ENCODE measurements around the gene ABCB6.

Gene ABCB6

DNA sequence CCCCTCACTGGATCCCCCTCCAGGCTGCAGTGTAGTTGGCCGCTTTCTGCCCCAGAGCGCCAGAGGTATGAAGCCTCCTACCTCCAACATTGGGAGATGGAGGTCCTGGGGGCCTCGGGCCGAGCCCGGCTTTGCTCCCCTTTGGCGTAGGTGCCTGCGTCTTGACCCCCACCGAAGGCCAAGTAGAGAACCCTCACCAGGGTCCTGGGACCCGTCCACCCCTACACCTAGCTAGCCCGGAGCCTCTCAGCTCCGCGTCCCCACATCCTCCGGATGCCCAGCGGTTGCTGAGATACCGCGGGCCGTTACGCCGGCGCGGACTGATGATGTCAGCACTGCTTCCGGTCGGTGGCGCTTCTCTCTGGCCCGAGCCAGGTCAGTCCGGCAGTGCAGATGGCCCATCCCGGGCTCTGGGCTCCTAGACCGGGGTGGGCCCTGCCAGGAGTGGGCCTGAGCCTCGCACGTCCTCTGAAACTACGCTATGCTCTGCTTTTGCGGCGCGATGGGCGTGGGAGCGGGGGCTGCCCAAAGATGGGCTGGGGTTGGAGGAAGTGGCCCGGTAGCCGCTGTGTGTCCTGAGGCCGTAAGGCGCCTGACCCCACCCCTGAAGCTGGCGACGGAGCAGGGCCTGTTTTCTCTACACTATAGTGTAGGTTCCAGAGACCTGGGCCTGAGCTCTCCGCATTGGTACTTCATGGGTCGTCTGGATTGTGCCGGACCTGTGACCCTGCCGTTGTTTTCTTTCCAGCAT, 26.6 kb upstream of the ABCB6 start, which contains the start of the genes GLB1L and STK16 (continued):
- TF ChIP-seq, protein P1, sequence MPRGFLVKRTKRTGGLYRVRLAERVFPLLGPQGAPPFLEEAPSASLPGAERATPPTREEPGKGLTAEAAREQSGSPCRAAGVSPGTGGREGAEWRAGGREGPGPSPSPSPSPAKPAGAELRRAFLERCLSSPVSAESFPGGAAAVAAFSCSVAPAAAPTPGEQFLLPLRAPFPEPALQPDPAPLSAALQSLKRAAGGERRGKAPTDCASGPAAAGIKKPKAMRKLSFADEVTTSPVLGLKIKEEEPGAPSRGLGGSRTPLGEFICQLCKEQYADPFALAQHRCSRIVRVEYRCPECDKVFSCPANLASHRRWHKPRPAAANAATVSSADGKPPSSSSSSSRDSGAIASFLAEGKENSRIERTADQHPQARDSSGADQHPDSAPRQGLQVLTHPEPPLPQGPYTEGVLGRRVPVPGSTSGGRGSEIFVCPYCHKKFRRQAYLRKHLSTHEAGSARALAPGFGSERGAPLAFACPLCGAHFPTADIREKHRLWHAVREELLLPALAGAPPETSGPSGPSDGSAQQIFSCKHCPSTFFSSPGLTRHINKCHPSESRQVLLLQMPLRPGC (tag by site-specific recombination; IDR thresholded peaks at IDR 0.05): peak; percentile 33; the same call in 1 of the 2 replicates
- TF ChIP-seq, protein P2, sequence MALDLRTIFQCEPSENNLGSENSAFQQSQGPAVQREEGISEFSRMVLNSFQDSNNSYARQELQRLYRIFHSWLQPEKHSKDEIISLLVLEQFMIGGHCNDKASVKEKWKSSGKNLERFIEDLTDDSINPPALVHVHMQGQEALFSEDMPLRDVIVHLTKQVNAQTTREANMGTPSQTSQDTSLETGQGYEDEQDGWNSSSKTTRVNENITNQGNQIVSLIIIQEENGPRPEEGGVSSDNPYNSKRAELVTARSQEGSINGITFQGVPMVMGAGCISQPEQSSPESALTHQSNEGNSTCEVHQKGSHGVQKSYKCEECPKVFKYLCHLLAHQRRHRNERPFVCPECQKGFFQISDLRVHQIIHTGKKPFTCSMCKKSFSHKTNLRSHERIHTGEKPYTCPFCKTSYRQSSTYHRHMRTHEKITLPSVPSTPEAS (tag by site-specific recombination; IDR thresholded peaks at IDR 0.05): no peak
- no peak for TF ChIP-seq ZNF623 (tag by site-specific recombination; IDR thresholded peaks at IDR 0.05)
- TF ChIP-seq IKZF3 (tag by site-specific recombination; IDR thresholded peaks at IDR 0.05): no peak
- TF ChIP-seq, protein P3, sequence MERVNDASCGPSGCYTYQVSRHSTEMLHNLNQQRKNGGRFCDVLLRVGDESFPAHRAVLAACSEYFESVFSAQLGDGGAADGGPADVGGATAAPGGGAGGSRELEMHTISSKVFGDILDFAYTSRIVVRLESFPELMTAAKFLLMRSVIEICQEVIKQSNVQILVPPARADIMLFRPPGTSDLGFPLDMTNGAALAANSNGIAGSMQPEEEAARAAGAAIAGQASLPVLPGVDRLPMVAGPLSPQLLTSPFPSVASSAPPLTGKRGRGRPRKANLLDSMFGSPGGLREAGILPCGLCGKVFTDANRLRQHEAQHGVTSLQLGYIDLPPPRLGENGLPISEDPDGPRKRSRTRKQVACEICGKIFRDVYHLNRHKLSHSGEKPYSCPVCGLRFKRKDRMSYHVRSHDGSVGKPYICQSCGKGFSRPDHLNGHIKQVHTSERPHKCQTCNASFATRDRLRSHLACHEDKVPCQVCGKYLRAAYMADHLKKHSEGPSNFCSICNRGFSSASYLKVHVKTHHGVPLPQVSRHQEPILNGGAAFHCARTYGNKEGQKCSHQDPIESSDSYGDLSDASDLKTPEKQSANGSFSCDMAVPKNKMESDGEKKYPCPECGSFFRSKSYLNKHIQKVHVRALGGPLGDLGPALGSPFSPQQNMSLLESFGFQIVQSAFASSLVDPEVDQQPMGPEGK (tag by site-specific recombination; IDR thresholded peaks at IDR 0.05): 0 out of 2 replicates have a peak, but pooled peaks have one; percentile 28
- TF ChIP-seq KLF10 (tag by site-specific recombination; IDR thresholded peaks at IDR 0.05): no peak
- TF ChIP-seq PRDM6 (tag by site-specific recombination; IDR thresholded peaks at IDR 0.05): no peak
- peak; percentile 54 for TF ChIP-seq ZXDB (tag by site-specific recombination; IDR thresholded peaks at IDR 0.05)
- no peak for TF ChIP-seq ZNF148 (tag by site-specific recombination; IDR thresholded peaks at IDR 0.05; ENCODE audit: borderline replicate concordance)
- TF ChIP-seq ZNF561 (tag by site-specific recombination; IDR thresholded peaks at IDR 0.05; ENCODE audit: borderline replicate concordance): no peak
- no peak for TF ChIP-seq ZNF114 (tag by site-specific recombination; IDR thresholded peaks at IDR 0.05)
- TF ChIP-seq ZNF791 (tag by site-specific recombination; IDR thresholded peaks at IDR 0.05): no peak
- TF ChIP-seq KLF7 (tag by site-specific recombination; IDR thresholded peaks at IDR 0.05; ENCODE audit: borderline replicate concordance): no peak
- no peak for TF ChIP-seq ZNF768 (tag by site-specific recombination; IDR thresholded peaks at IDR 0.05)
- no peak; the same call in 1 of the 2 replicates for TF ChIP-seq ZNF24 (tag by site-specific recombination; IDR thresholded peaks at IDR 0.05)
- TF ChIP-seq ZNF660 (tag by site-specific recombination; IDR thresholded peaks at IDR 0.05): no peak
- no peak for TF ChIP-seq ZNF214 (tag by site-specific recombination; IDR thresholded peaks at IDR 0.05; ENCODE audit: borderline replicate concordance)
- TF ChIP-seq, protein P4, sequence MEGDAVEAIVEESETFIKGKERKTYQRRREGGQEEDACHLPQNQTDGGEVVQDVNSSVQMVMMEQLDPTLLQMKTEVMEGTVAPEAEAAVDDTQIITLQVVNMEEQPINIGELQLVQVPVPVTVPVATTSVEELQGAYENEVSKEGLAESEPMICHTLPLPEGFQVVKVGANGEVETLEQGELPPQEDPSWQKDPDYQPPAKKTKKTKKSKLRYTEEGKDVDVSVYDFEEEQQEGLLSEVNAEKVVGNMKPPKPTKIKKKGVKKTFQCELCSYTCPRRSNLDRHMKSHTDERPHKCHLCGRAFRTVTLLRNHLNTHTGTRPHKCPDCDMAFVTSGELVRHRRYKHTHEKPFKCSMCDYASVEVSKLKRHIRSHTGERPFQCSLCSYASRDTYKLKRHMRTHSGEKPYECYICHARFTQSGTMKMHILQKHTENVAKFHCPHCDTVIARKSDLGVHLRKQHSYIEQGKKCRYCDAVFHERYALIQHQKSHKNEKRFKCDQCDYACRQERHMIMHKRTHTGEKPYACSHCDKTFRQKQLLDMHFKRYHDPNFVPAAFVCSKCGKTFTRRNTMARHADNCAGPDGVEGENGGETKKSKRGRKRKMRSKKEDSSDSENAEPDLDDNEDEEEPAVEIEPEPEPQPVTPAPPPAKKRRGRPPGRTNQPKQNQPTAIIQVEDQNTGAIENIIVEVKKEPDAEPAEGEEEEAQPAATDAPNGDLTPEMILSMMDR (tag by site-specific recombination; IDR thresholded peaks at IDR 0.05): peak; percentile 32; the same call in 1 of the 2 replicates
- TF ChIP-seq, protein P5, sequence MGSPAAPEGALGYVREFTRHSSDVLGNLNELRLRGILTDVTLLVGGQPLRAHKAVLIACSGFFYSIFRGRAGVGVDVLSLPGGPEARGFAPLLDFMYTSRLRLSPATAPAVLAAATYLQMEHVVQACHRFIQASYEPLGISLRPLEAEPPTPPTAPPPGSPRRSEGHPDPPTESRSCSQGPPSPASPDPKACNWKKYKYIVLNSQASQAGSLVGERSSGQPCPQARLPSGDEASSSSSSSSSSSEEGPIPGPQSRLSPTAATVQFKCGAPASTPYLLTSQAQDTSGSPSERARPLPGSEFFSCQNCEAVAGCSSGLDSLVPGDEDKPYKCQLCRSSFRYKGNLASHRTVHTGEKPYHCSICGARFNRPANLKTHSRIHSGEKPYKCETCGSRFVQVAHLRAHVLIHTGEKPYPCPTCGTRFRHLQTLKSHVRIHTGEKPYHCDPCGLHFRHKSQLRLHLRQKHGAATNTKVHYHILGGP (tag by site-specific recombination; IDR thresholded peaks at IDR 0.05): peak; percentile 51; the same call in 1 of the 2 replicates
- TF ChIP-seq, protein P6, sequence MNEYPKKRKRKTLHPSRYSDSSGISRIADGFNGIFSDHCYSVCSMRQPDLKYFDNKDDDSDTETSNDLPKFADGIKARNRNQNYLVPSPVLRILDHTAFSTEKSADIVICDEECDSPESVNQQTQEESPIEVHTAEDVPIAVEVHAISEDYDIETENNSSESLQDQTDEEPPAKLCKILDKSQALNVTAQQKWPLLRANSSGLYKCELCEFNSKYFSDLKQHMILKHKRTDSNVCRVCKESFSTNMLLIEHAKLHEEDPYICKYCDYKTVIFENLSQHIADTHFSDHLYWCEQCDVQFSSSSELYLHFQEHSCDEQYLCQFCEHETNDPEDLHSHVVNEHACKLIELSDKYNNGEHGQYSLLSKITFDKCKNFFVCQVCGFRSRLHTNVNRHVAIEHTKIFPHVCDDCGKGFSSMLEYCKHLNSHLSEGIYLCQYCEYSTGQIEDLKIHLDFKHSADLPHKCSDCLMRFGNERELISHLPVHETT (tag by site-specific recombination; IDR thresholded peaks at IDR 0.05): no peak
- TF ChIP-seq ZNF174 (tag by site-specific recombination; IDR thresholded peaks at IDR 0.05): no peak
- no peak for TF ChIP-seq ZFHX2 (tag by site-specific recombination; conservative IDR thresholded peaks at IDR 0.05)
- TF ChIP-seq ZNF670 (tag by site-specific recombination; IDR thresholded peaks at IDR 0.05; ENCODE audit: low read depth): no peak
- TF ChIP-seq ZNF514 (tag by site-specific recombination; IDR thresholded peaks at IDR 0.05): no peak
- no peak for TF ChIP-seq ZNF10 (tag by site-specific recombination; IDR thresholded peaks at IDR 0.05)
